SK-N-MC (cell line): ENCODE measurements around the gene TMEM63C.

Source experiments
- EZH2 ChIP-seq: fragments of 200-600 bp; sonication (generic); IDR thresholded peaks from one replicate; pipeline ENCODE4 v1.6.1; 2017; ENCODE audit warnings: antibody characterized with exemption
- POLR2AphosphoS5 ChIP-seq: IDR thresholded peaks from 2 replicates; pipeline ENCODE4 v1.6.1; 2012; ENCODE audit warnings: mild to moderate bottlenecking, low read depth, low read length, borderline replicate concordance

- TF ChIP-seq POLR2AphosphoS5 = no peak
- TF ChIP-seq EZH2 = no peak
Measured at GRCh38 chr14:77221241-77221871, 39.8 kb downstream of the TMEM63C start.
